GM18498 (cell line): Measurements from ENCODE around the gene KIF22.
"Not testable (repeated sequence)": the region's sequence is repeated elsewhere in the genome, so short reads cannot be mapped to it uniquely, and the experiment has no call there.

Experiments
- ATAC-seq: cut with Tn5 transposase; IDR thresholded peaks from one replicate; pipeline ENCODE4 v1.9.1; 2021; ENCODE audit warnings: mild to moderate bottlenecking, moderate library complexity; ENCODE audit not compliant: unreplicated experiment

The KIF22 gene

DNA sequence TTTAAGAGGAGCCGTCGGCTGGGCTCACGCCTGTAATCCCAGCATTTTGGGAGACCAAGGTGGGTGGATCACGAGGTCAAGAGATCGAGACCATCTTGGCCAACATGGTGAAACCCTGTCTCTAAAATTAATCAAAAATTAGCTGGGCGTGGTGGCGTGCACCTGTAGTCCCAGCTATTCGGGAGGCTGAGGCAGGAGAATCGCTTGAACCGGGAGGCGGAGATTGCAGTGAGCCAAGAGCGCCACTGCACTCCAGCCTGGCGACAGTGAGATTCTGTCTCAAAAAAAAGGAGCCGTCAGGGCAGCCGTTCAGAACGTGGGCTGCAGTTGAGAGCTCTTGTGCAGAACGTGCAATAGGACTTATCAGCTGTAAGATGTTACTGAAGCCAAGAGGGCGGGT is 2.6 kb downstream of the KIF22 start:
- not testable (repeated sequence) for ATAC-seq

DNA sequence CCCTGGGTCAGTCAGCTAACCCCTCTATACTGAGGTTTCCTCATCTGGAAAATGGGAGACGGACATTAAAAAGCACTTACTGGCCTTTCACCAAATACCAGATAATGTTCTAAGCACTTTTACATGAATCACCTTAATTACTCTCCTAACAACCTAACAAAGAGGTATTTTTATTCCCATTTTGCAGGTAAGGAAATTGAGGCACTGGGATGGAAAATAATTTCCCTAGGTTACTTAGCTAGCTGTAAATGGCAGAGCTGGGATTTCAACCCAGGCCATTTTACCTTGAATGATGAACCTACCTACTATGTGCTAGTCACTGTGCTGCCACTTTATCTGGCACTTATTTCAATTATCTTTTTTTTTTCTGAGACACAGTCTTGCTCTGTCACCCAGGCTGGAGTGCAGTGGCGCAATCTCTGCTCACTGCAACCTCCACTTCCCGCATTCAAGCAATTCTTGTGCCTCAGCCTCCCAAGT is 3.7 kb downstream of the KIF22 start:
- ATAC-seq: no peak

DNA sequence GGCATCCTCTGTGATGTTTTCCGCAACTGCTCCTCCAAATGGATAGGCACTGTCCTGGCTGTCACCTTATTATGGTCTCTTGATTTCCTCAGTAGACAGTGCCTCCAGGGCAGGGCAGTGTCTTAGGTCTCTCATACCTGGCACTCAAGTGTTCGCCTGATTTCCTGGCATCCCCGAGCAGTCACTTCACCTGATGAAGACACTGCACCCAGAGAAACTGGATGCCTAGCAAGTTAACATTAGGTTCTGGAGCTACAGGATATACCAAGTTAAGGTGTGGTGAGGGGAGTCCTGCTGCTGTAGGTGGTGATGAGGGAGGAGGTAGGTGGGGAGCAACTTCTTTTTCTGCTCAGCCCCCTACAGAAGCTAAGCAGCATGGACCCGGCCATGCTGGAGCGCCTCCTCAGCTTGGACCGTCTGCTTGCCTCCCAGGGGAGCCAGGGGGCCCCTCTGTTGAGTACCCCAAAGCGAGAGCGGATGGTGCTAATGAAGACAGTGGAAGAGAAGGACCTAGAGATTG is 11.9 kb downstream of the KIF22 start:
- ATAC-seq: no peak

DNA sequence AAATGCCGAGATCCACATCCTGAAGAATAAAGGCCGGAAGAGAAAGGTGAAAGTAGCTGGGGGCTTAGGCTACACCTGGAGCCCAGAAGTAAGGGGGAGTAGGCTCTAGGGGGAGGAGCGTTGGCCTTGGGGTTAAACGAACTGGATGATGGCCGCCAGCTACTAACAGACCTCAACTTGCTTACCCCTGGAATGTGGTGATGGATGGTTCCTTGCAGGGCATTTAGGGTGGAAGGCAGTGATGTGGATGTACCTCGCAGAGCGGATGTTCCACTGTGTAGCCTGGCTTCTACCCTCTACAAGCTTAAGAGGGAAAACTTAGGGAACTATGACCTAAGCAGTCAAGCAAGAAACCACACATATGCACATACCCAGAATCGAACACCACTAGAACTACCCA is 13.5 kb downstream of the KIF22 start:
- no peak for ATAC-seq

DNA sequence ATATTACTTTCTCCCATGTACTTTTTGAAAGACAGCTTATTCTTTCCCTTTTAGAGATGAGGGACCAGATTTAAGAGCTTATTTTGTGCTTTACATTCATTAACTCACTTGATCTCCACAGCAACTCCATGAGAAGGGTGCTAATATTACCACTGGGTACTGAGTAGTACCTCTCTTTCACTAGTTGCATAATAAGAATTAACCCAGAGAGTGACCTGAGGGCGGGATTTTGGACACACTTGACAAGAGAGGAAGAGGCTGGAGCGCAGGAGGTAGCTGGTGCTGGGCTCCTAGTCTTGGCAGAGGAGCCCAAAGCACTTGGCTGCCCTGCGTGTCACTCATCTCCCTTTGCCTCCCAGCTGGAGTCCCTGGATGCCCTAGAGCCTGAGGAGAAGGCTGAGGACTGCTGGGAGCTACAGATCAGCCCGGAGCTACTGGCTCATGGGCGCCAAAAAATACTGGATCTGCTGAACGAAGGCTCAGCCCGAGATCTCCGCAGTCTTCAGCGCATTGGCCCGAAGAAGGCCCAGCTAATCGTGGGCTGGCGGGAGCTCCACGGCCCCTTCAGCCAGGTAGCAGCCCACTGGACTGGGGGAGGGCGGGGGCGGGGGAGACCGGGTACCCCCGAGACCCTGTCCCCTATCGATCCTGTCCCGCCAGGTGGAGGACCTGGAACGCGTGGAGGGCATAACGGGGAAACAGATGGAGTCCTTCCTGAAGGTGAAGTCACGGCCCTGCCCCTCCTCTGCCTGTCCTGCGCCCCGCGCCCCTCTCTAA is 14.1 kb downstream of the KIF22 start:
- no peak for ATAC-seq

DNA sequence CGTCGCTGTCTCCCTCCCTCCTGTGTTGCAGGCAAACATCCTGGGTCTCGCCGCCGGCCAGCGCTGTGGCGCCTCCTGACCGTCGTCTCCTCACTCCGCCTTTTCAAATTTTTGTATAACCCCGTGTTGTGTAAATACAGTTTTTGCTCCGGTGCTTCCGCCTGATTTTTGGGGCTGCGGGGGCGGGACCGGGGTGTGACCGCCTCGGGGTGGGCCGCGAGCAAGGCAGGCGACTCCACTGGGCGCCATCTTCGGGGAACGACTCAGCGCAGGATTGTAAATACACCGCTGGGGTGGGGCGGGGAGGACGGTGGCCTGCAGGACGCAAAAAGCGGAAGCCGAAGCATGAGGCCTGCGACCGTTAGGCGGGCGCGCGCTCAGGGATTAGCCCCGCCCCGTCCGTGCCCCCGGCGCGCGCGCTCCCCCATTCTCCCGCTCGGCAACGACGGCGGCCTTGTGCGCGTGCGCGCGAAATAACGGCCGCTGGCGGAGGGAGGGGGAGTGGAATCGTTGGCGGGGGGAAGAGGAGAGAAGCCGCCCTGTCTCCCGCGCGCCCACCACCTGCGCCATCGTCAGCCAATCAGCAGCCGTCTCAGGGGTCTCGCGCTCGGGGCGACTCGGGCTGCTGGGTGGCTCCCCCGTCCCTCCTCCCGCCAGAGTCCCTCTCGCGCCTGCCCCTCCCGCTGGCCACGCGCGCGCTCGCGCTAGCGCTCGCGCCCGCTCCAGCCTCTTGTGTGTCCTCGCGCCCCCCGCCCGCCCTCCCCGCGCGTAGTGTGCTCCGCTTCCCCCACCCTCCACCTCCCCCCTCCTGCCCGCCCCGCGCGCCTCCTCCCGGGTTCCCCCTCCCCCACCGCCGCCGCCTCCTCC is 14.9 kb downstream of the KIF22 start:
- peak; percentile 62 for ATAC-seq

DNA sequence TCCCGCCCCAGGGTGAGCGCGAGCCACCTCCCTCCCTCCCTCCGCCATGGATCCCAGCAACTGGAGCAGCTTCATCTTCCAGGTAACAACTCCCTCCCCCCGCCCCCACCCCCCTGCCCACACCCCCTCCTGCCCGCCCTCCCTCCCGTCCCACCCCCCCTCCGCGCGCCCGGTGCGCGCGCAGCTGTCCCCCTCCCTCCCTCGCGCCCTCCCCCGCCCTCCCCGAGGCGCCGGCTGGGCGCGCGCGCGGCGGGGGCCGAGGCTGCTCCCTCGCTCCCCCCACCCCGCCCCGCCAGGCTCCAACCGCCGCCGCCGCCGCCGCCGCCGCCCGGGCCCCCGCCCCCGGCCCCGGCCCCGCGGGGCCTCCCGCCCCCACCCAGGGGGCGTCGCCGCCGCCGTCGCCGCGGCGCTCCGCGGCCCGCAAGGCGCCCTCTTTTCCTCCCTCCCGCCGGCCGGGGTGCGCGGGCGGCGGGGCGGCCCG is 15.6 kb downstream of the KIF22 start, which contains the start of gene MAZ:
TSS of gene MAZ (plus strand) at position 431 of the 481 bp plus-strand sequence. CDS start 173 bp downstream, outside the sequence.
- peak; percentile 9 for ATAC-seq

DNA sequence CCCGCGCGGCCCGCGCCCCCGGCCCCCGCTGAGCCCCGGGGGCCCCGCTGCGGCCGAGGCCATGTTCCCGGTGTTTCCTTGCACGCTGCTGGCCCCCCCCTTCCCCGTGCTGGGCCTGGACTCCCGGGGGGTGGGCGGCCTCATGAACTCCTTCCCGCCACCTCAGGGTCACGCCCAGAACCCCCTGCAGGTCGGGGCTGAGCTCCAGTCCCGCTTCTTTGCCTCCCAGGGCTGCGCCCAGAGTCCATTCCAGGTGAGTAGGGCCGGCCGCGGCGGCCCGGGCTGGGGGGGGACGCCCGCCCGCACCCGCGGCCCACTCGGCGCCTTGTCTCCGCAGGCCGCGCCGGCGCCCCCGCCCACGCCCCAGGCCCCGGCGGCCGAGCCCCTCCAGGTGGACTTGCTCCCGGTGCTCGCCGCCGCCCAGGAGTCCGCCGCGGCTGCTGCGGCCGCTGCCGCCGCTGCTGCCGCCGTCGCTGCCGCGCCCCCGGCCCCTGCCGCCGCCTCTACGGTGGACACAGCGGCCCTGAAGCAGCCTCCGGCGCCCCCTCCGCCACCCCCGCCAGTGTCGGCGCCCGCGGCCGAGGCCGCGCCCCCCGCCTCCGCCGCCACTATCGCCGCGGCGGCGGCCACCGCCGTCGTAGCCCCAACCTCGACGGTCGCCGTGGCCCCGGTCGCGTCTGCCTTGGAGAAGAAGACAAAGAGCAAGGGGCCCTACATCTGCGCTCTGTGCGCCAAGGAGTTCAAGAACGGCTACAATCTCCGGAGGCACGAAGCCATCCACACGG is 16.3 kb downstream of the KIF22 start:
- peak; percentile 1 for ATAC-seq

DNA sequence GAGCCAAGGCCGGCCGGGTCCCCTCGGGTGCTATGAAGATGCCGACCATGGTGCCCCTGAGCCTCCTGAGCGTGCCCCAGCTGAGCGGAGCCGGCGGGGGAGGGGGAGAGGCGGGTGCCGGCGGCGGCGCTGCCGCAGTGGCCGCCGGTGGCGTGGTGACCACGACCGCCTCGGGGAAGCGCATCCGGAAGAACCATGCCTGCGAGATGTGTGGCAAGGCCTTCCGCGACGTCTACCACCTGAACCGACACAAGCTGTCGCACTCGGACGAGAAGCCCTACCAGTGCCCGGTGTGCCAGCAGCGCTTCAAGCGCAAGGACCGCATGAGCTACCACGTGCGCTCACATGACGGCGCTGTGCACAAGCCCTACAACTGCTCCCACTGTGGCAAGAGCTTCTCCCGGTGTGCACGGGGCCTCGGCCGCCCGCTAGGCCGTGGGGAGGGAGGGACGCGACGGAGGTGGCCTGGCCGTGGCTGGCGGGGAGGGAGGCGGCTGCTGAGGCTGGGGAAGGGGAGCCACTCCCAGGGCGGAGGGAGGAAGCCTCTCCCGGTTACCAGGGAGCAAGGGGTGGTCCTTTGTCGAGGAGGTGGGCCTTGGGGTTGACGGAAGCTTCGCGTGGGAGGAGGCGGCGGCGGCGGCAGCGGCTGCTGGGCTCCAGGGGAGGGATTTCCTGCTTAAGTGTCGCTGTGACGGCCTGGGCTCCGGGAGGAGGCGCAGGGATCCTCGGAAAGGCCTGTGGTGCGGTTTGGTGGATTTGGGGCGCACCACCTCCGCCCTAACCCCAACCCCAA is 17.1 kb downstream of the KIF22 start:
- peak; percentile 22 for ATAC-seq

DNA sequence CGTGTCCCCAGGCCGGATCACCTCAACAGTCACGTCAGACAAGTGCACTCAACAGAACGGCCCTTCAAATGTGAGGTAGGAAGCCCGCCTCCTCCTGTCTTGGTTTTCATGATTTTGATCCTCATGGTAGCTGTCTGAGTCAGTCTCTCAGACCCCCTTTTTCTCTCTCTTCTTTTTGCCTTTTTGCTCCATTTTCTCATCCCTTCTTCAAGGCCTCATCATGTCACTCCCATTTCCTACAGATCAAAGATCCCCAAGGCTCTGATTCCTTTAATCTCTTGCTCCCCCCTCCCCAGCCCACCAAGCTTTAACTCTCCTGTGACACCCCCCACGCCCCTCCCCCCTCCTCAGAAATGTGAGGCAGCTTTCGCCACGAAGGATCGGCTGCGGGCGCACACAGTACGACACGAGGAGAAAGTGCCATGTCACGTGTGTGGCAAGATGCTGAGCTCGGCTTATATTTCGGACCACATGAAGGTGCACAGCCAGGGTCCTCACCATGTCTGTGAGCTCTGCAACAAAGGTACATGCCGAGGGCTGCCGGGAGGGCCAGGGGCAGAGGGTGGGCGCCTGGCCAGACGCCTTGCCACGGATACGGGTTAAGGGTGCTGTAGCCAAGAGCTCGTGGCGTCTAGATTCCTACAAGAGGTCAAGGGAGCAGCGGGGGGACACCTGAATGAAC is 17.8 kb downstream of the KIF22 start:
- no peak for ATAC-seq

DNA sequence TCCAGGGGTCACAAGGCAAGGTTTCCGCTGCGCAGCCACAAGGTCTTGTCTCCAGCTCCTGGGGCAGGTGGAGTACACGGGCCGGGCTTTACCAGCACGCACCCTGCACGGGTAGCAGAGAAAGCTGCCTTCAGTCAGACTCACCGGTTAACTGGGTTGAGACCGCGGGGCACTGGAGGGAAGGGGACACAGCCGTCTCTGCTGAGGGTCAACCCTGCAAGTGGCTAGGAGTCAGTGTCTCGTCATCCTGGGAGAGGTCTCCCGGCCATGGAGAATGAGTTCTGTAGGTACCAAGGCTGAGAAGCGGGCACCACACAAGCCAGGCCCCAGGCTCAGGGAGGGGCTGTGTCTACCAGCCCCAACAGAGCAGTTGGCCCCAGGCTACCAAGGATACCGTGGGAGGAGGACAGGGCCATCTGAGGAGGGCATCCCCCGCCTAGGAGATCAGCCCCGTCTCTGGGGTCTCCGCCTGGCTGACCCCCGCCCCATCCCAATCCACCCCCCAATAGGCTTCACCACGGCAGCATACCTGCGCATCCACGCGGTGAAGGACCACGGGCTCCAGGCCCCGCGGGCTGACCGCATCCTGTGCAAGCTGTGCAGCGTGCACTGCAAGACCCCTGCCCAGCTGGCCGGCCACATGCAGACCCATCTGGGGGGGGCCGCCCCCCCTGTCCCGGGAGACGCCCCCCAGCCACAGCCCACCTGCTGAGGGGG is 18.6 kb downstream of the KIF22 start:
- ATAC-seq: no peak

DNA sequence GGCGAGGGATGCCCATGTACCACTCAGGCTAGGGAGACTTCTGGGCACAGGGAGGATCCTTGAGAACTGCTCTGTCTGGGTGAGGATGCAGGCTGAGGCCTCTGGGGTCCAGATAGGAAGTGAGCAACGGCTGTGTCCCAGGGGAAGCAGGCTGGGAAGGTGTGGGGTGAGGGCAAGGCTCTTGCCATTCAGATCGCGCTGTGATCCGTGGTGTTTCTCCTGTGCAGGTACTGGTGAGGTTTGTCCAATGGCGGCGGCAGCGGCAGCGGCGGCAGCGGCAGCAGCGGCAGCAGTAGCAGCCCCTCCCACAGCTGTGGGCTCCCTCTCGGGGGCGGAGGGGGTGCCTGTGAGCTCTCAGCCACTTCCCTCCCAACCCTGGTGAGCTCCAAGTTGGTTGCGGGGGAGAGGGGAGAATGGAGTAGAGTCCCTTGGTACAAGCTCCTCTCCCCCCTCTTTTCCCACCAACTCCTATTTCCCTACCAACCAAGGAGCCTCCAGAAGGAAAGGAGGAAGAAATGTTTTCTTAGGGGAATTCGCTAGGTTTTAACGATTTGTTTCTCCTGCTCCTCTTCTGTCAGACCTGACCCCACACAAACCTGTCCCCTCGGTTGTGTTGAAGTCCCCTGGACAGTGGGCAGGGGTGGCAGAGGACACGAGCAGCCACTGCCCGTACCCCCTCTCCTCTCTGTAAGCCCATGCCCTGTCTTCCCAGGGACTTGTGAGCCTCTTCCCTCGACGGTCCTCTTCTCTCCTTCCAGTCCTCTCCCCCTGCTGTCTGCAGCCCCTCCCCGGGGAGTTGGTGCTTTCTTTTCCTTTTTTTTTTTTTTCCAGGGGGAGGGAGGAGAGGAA is 19.5 kb downstream of the KIF22 start:
- ATAC-seq: no peak

DNA sequence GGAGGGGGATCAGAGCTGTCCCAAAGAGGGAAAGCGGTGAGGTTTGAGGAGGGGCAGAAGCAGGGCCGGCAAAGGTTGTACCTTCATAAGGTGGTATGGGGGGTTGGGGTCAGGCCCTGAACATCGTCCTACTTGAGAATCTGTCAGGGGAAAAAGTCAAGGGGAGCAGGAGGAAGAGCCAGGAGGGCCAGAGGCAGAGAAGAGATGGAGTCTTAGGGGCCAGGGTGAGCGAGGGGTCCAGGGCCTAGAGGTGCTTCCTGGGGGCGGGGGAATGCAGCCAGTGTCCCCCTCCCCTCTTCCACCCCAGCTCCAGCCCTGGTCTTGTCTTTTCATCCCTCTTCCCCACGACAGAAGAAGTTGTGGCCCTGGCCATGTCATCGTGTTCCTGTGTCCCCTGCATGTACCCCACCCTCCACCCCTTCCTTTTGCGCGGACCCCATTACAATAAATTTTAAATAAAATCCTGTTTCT is 20.2 kb downstream of the KIF22 start:
- ATAC-seq: no peak

DNA sequence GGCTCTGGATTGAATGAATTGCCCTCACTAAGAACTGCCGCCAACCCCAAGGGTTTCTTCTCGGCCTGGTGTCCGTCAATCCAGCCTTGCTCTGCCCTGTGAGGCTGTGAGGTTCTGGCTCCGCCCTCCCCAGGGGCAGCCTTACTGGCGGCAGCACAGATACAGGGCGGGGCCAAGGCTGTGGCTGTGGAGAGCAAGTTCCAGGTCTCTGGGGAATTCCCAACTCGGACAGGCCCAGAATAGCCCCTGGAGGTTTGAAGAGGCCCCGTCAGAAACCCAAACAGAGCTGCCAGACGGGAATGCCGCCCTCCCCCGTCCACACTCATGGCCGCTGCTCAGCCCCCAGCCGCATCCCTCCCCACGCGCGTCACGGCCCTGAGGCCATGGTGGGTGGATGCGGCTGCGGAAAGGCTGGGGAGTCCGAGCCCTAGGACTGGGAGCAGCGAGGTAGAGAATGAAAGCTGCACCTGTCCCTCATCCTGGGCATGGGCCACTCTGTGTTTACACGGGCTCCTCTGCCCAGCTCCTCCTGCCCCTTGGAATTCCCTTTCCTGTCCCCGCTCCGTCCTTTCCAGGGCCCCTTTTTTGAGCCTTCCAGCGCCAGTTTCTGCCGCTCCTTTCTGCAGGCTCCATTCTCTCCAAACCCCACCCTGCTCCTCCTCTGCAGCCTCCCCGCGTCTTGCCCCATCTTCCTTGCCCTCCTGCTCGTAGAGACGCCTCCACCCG is 20.8 kb downstream of the KIF22 start:
- ATAC-seq: peak; percentile 37

DNA sequence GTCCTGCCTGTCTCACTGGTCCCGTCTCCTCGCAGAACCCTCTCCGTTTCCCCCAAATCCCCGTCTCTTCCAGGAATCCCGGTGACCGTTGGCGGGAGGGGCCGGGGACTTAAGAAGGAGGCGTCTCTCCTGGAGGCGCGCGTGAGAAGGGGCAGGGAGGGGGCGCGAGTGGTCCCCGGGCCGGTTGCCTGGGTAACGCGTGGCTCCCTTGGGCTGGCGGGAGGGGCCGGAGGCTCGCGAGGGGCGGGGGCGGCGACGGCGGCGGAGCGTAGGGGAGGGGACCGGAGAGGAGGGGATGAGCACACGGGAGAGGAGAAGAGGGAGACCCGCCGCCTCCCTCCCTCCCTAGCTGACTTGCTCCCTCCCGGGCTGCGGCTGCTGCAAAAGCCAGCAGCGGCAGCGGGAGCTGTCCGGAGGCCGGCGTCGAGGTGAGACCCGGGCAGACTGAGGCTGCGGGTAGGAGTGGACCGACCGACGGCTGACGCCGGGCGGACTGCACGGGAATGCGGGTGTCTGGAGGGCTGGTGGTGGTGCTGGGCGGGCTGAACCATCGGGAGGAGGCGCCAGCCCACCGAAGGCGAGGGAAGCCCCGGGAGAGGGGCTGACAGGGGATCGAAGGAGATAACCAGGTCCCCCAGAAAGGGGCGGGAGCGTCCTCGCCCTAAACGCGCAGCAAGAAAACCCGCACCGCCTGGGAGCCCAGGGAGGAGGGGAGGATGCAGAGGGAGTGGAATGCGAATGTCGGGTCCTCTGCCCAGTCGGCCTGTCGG is 21.5 kb downstream of the KIF22 start, which contains the start of gene PRRT2:
TSS of gene PRRT2 (plus strand) at position 298 of the 770 bp plus-strand sequence. CDS start 862 bp downstream, outside the sequence.
- no peak for ATAC-seq
